Smooth muscle cell (in vitro differentiated cells): ENCODE measurements around the gene TRIM22. TPM values are rescaled to one million over a fixed set of nuclear protein-coding genes. Genes with fewer than 3 reads are reported as not detected.

Experiments
- DNase-seq: peaks from one replicate; lab custom pipeline; 2025; ENCODE audit not compliant: unreplicated experiment; lab: John Stamatoyannopoulos, UW
- H2AFZ ChIP-seq: fragments of 200-600 bp; sonication (generic); 2 replicates; pipeline ENCODE4 v1.6.0; 2016; ENCODE audit warnings: antibody characterized with exemption, low read depth, mild to moderate bottlenecking
- H3F3A ChIP-seq: fragments of 200-600 bp; sonication (generic); 2 replicates; pipeline ENCODE4 v1.6.0; 2017; ENCODE audit warnings: antibody characterized with exemption, low read depth
- H3K27ac ChIP-seq: fragments of 200-600 bp; sonication (generic); 2 replicates; pipeline ENCODE4 v1.5.1; 2016; ENCODE audit warnings: low read depth, mild to moderate bottlenecking
- H3K27me3 ChIP-seq: fragments of 200-600 bp; sonication (generic); 2 replicates; pipeline ENCODE4 v1.6.1; 2016; ENCODE audit warnings: low read depth, mild to moderate bottlenecking
- H3K36me3 ChIP-seq: fragments of 200-600 bp; sonication (generic); 2 replicates; pipeline ENCODE4 v1.5.1; 2016; ENCODE audit warnings: low read depth
- H3K4me1 ChIP-seq: fragments of 200-600 bp; sonication (generic); 2 replicates; pipeline ENCODE4 v1.5.1; 2016; ENCODE audit warnings: low read depth
- H3K4me2 ChIP-seq: fragments of 200-600 bp; sonication (generic); 2 replicates; pipeline ENCODE4 v1.6.0; 2016; ENCODE audit warnings: mild to moderate bottlenecking
- H3K4me3 ChIP-seq: fragments of 200-600 bp; sonication (generic); 2 replicates; pipeline ENCODE4 v1.5.1; 2016; ENCODE audit warnings: mild to moderate bottlenecking
- H3K79me2 ChIP-seq: fragments of 200-600 bp; sonication (generic); 2 replicates; pipeline ENCODE4 v1.6.0; 2016; ENCODE audit warnings: low read depth, mild to moderate bottlenecking
- H3K9ac ChIP-seq: fragments of 200-600 bp; sonication (generic); 2 replicates; pipeline ENCODE4 v1.6.0; 2016; ENCODE audit warnings: low read depth
- H3K9me3 ChIP-seq: fragments of 200-600 bp; sonication (generic); replicated peaks from 2 replicates; pipeline ENCODE4 v1.5.1; 2016; ENCODE audit warnings: low read depth
- H4K20me1 ChIP-seq: fragments of 200-600 bp; sonication (generic); 2 replicates; pipeline ENCODE4 v1.6.0; 2016; ENCODE audit warnings: low read depth
- CTCF ChIP-seq: fragments of 200-600 bp; sonication (generic); IDR thresholded peaks from 2 replicates; pipeline ENCODE4 v1.5.1; 2017; ENCODE audit warnings: borderline replicate concordance, mild to moderate bottlenecking, antibody characterized with exemption; ENCODE audit not compliant: insufficient read depth, poor library complexity, severe bottlenecking
- WGBS: methylation state at CpG from one replicate; pipeline ENCODE4 v1.1.7; 2016; ENCODE audit warnings: low lambda C conversion rate; 5-methylcytosine and 5-hydroxymethylcytosine counted together
- polyA plus RNA-seq: library from polyadenylated mRNA; unstranded; fragments of >200 nt; fragmentation: Nextera tagmentation; extraction: Ambion mirVana; gene quantifications from 2 replicates; pipeline ENCODE4 v1.2.1, GENCODE V29; 2016
- total RNA-seq: library from RNA; depleted of rRNA; stranded (reverse); fragments of >200 nt; gene quantifications from 2 replicates; pipeline ENCODE4 v1.2.3, GENCODE V29; 2014

TRIM22 gene
- total and polyA plus RNA-seq, 2 experiments from 2014 or later, result 26.1 to 34.4 TPM

- Histone ChIP-seq H3K36me3 (peaks cover 3% of the 10 kb centered on the region), H3K4me3 (peak overlapping the region; percentile 58), H3K9ac (peak overlapping the region; percentile 90), H3F3A (no peaks in the 10 kb centered on the region), H3K27me3 (no peaks in the 10 kb centered on the region), H4K20me1 (no peaks in the 10 kb centered on the region), H3K4me2 (peak overlapping the region; percentile 89), H3K27ac (peak overlapping the region; percentile 98), H2AFZ (peak overlapping the region; percentile 62), H3K79me2 (peaks cover 21% of the 10 kb centered on the region), H3K9me3 (no peaks in the 10 kb centered on the region), H3K4me1 (peaks cover 13% of the 10 kb centered on the region)
- DNase-seq, result no peak
- 72% methylated on average over 8 of the region's 8 CpGs for WGBS
- TF ChIP-seq CTCF, result no peak
Measured at GRCh38 chr11:5684036-5684645, 5.4 kb upstream of the TRIM22 start.

GRCh38 chr11:5684646-5685362, 4.8 kb upstream of the TRIM22 start, which contains the start of gene TRIM5:
Gene TRIM5, minus strand, starts transcription at chr11:5685074. Its CDS starts 4,897 bp downstream, at chr11:5680177.
- H4K20me1 ChIP-seq, result no peaks in the 10 kb centered on the region
- H3K4me2 ChIP-seq, result peak within 1 kb of the TSS; percentile 89
- TF ChIP-seq CTCF, result peak; percentile 42
- H3F3A ChIP-seq, result no peaks in the 10 kb centered on the region
- H3K9ac ChIP-seq, result peak within 1 kb of the TSS; percentile 90
- H3K27ac ChIP-seq, result peak within 1 kb of the TSS; percentile 98
- peak; percentile 46 for DNase-seq
- no peaks in the 10 kb centered on the region for H3K36me3 ChIP-seq
- H3K79me2 ChIP-seq, result peaks cover 21% of the 10 kb centered on the region
- H3K27me3 ChIP-seq, result no peaks in the 10 kb centered on the region
- H2AFZ ChIP-seq, result peak within 1 kb of the TSS; percentile 76
- peaks cover 20% of the 10 kb centered on the region for H3K4me1 ChIP-seq
- H3K4me3 ChIP-seq, result peak within 1 kb of the TSS; percentile 58
- WGBS, result 4% methylated on average over 13 of the region's 13 CpGs
- no peaks in the 10 kb centered on the region for H3K9me3 ChIP-seq

GRCh38 chr11:5686426-5686825, 3.2 kb upstream of the TRIM22 start:
- Histone ChIP-seq H3K27ac (no peak overlapping the region), H3K4me1 (peaks cover 31% of the 10 kb centered on the region)
- 96% methylated on average over 4 of the region's 4 CpGs for WGBS

More at GRCh38 chr11:5686426-5686825, 3.2 kb upstream of the TRIM22 start:
- H3K9ac ChIP-seq, result no peak overlapping the region
- no peak for DNase-seq
- no peaks in the 10 kb centered on the region for H3K27me3 ChIP-seq
- no peaks in the 10 kb centered on the region for H3K36me3 ChIP-seq
- no peak overlapping the region for H3K4me2 ChIP-seq
- no peak overlapping the region for H3K4me3 ChIP-seq
- TF ChIP-seq CTCF, result no peak
- no peaks in the 10 kb centered on the region for H3F3A ChIP-seq
- H3K9me3 ChIP-seq, result no peaks in the 10 kb centered on the region
- no peaks in the 10 kb centered on the region for H4K20me1 ChIP-seq
- H3K79me2 ChIP-seq, result peaks cover 20% of the 10 kb centered on the region
- no peak overlapping the region for H2AFZ ChIP-seq
